CD1c-positive myeloid dendritic cell (primary cell): Measurements from ENCODE around the gene SLC29A4.
"Not testable (repeated sequence)": the region's sequence is repeated elsewhere in the genome, so short reads cannot be mapped to it uniquely, and the experiment has no call there.

ENCODE experiments used
- DNase-seq: peaks from one replicate; pipeline ENCODE4 v3.0.0-alpha.2; 2016; ENCODE audit errors: extremely low spot score

The SLC29A4 gene

GRCh38 chr7:5282543-5283316 is at the start of gene SLC29A4:
SLC29A4 (plus strand) TSS chr7:5282943; CDS start chr7:5287817, 4,874 bp downstream.
- peak; percentile 15 for DNase-seq

- DNase-seq = no peak
Measured at GRCh38 chr7:5234852-5235831, 47.6 kb upstream of the SLC29A4 start.

GRCh38 chr7:5237286-5237685 is 45.5 kb upstream of the SLC29A4 start:
- DNase-seq = peak; percentile 92

- DNase-seq = no peak
Measured at GRCh38 chr7:5238500-5238899, 44.2 kb upstream of the SLC29A4 start.

GRCh38 chr7:5243261-5243660 is 39.5 kb upstream of the SLC29A4 start:
- no peak for DNase-seq

- no peak for DNase-seq
Measured at GRCh38 chr7:5248201-5248885, 34.4 kb upstream of the SLC29A4 start.

GRCh38 chr7:5250787-5251186 is 32.0 kb upstream of the SLC29A4 start:
- DNase-seq = not testable (repeated sequence)

GRCh38 chr7:5253529-5253928 is 29.2 kb upstream of the SLC29A4 start:
- not testable (repeated sequence) for DNase-seq

- not testable (repeated sequence) for DNase-seq
Measured at GRCh38 chr7:5254371-5254770, 28.4 kb upstream of the SLC29A4 start.

- DNase-seq = no peak
Measured at GRCh38 chr7:5255832-5256231, 26.9 kb upstream of the SLC29A4 start.

- DNase-seq = not testable (repeated sequence)
Measured at GRCh38 chr7:5260530-5261068, 22.1 kb upstream of the SLC29A4 start.

GRCh38 chr7:5263066-5263465 is 19.7 kb upstream of the SLC29A4 start:
- DNase-seq = not testable (repeated sequence)

GRCh38 chr7:5265320-5266190 is 17.2 kb upstream of the SLC29A4 start:
- no peak for DNase-seq

GRCh38 chr7:5266191-5267028 is 16.3 kb upstream of the SLC29A4 start:
- DNase-seq = no peak

- peak; percentile 82 for DNase-seq
Measured at GRCh38 chr7:5267829-5268228, 14.9 kb upstream of the SLC29A4 start.

GRCh38 chr7:5269992-5270657 is 12.6 kb upstream of the SLC29A4 start:
- DNase-seq = not testable (repeated sequence)

GRCh38 chr7:5270788-5271187 is 12.0 kb upstream of the SLC29A4 start:
- no peak for DNase-seq

- not testable (repeated sequence) for DNase-seq
Measured at GRCh38 chr7:5273831-5274405, 8.8 kb upstream of the SLC29A4 start.

GRCh38 chr7:5274441-5274840 is 8.3 kb upstream of the SLC29A4 start:
- DNase-seq = no peak
